AG04449 (cell line): ENCODE results near the gene CLCN1.

ENCODE experiments used
- CTCF ChIA-PET: fragments of 350-600 bp; formaldehyde crosslinking; extraction: SDS; loops from one replicate; lab custom pipeline; 2021; ENCODE audit warnings: antibody characterized with exemption; lab: Yijun Ruan, JAX
- POLR2A ChIA-PET: fragments of 400-600, 350-600 bp; formaldehyde crosslinking; extraction: SDS; loops from one replicate; lab custom pipeline; 2020; ENCODE audit warnings: antibody characterized with exemption, inconsistent platforms; lab: Yijun Ruan, JAX
- DNase-seq: peaks from one replicate; pipeline ENCODE4 v3.0.0-alpha.2; 2010; ENCODE audit warnings: low read depth, low spot score
- H3K4me3 ChIP-seq: 2 replicates; pipeline ENCODE4 v1.5.1; 2011; ENCODE audit warnings: low read depth, mild to moderate bottlenecking, control low read depth, low read length
- CTCF ChIP-seq: IDR thresholded peaks from one replicate; pipeline ENCODE4 v1.5.1; 2011; ENCODE audit warnings: mild to moderate bottlenecking, moderate library complexity, low read length, control low read depth, inconsistent platforms; ENCODE audit not compliant: insufficient read depth; ENCODE audit errors: missing control alignments

CLCN1 gene

GRCh38 chr7:143331179-143331801 lies 15.4 kb downstream of the CLCN1 start:
- H3K4me3 ChIP-seq: no peak overlapping the region
- DNase-seq: peak; percentile 81
- POLR2A ChIA-PET: interaction anchor here (1.1 kb wide), 1 partner anchor 43 kb away, joined by 4 read pairs; the partner anchor contains the start of gene CASP2
- CTCF ChIA-PET: interaction anchor here (1.0 to 2.6 kb wide), 5 partner anchors 9 to 91 kb away, joined by 3 to 10 read pairs (median 4); no protein-coding TSS in a partner anchor
- no peak for TF ChIP-seq CTCF

GRCh38 chr7:143334244-143334643 lies 18.3 kb downstream of the CLCN1 start:
- ChIA-PET CTCF (interaction anchor here (2.7 to 3.8 kb wide), 2 partner anchors 12 to 46 kb away, joined by 8 to 26 read pairs; no protein-coding TSS in a partner anchor), POLR2A (no interaction called here)
- H3K4me3 ChIP-seq: no peak overlapping the region
- TF ChIP-seq CTCF: no peak
- no peak for DNase-seq

- ChIA-PET POLR2A (interaction anchor here (1.1 kb wide), 1 partner anchor 13 kb away, joined by 3 read pairs; no protein-coding TSS in a partner anchor), CTCF (interaction anchor here (1.0 to 3.8 kb wide), 3 partner anchors 9 to 41 kb away, joined by 3 to 26 read pairs (median 4); no protein-coding TSS in a partner anchor)
- no peak overlapping the region for H3K4me3 ChIP-seq
- TF ChIP-seq CTCF: no peak
- no peak for DNase-seq
Measured at GRCh38 chr7:143337216-143337615, 21.3 kb downstream of the CLCN1 start.

- TF ChIP-seq CTCF: no peak
- ChIA-PET POLR2A (no interaction called here), CTCF (interaction anchor here (0.9 to 1.2 kb wide), 4 partner anchors 9 to 75 kb away, joined by 3 to 4 read pairs (median 4); no protein-coding TSS in a partner anchor)
- H3K4me3 ChIP-seq: no peak overlapping the region
- no peak for DNase-seq
Measured at GRCh38 chr7:143341842-143342241, 25.9 kb downstream of the CLCN1 start.

- POLR2A ChIA-PET: no interaction called here
- CTCF ChIA-PET: interaction anchor here (1.2 to 1.4 kb wide), 2 partner anchors 13 to 36 kb away, joined by 3 to 5 read pairs; no protein-coding TSS in a partner anchor
- no peak for TF ChIP-seq CTCF
- no peak for DNase-seq
- H3K4me3 ChIP-seq: no peak overlapping the region
Measured at GRCh38 chr7:143343596-143343995, 27.7 kb downstream of the CLCN1 start.

GRCh38 chr7:143345428-143345900 lies 29.6 kb downstream of the CLCN1 start:
- no peak for DNase-seq
- H3K4me3 ChIP-seq: peak overlapping the region; percentile 6; the same call in 1 of the 2 replicates
- POLR2A ChIA-PET: no interaction called here
- TF ChIP-seq CTCF: peak; percentile 63
- CTCF ChIA-PET: interaction anchor here (0.7 to 2.6 kb wide), 7 partner anchors 9 to 63 kb away, joined by 3 to 26 read pairs (median 4); partner anchors contain the start of gene EPHA1
